Ramos (cell line): ENCODE measurements around the gene SLC20A1.
"Not testable (repeated sequence)": the region's sequence is repeated elsewhere in the genome, so short reads cannot be mapped to it uniquely, and the experiment has no call there.

Source experiments
- in situ Hi-C: fragments of 300-500 bp; cut with MboI; formaldehyde crosslinking; loops from one replicate; pipeline ENCODE4 v1.14.3; 2022; ENCODE audit warnings: low sequenced_read_pairs; ENCODE audit not compliant: unreplicated experiment

SLC20A1 gene

GRCh38 chr2:112645310-112646101, at the start of gene SLC20A1:
Gene SLC20A1 (plus strand): TSS chr2:112645939. CDS start chr2:112646829, 890 bp downstream.
- in situ Hi-C loops: no loop called here

- in situ Hi-C loops: no loop called here
These were observed 48.0 kb upstream of the SLC20A1 start for GRCh38 chr2:112597537-112598322.

- in situ Hi-C loops: loop anchor here (10.0 kb wide), 1 partner anchor 324 kb away; no protein-coding TSS in a partner anchor
These were observed 45.1 kb upstream of the SLC20A1 start for GRCh38 chr2:112600634-112601033.

- in situ Hi-C loops: loop anchor here (10.0 kb wide), 1 partner anchor 323 kb away; no protein-coding TSS in a partner anchor
These were observed 44.0 kb upstream of the SLC20A1 start for GRCh38 chr2:112601754-112602153.

- in situ Hi-C loops: loop anchor here (10.0 kb wide), 1 partner anchor 322 kb away; no protein-coding TSS in a partner anchor
These were observed 42.8 kb upstream of the SLC20A1 start for GRCh38 chr2:112602917-112603316.

GRCh38 chr2:112603731-112604130, 42.0 kb upstream of the SLC20A1 start:
- in situ Hi-C loops: loop anchor here (10.0 kb wide), 1 partner anchor 321 kb away; no protein-coding TSS in a partner anchor

GRCh38 chr2:112604952-112605351, 40.8 kb upstream of the SLC20A1 start:
- in situ Hi-C loops: loop anchor here (10.0 kb wide), 1 partner anchor 320 kb away; no protein-coding TSS in a partner anchor

- in situ Hi-C loops: loop anchor here (10.0 kb wide), 1 partner anchor 319 kb away; no protein-coding TSS in a partner anchor
These were observed 39.8 kb upstream of the SLC20A1 start for GRCh38 chr2:112605926-112606325.

- in situ Hi-C loops: loop anchor here (10.0 kb wide), 1 partner anchor 318 kb away; no protein-coding TSS in a partner anchor
These were observed 39.2 kb upstream of the SLC20A1 start for GRCh38 chr2:112606547-112606946.

GRCh38 chr2:112607680-112608438, 37.9 kb upstream of the SLC20A1 start:
- in situ Hi-C loops: loop anchor here (10.0 kb wide), 1 partner anchor 317 kb away; no protein-coding TSS in a partner anchor

- in situ Hi-C loops: loop anchor here (10.0 kb wide), 1 partner anchor 315 kb away; no protein-coding TSS in a partner anchor
These were observed 36.4 kb upstream of the SLC20A1 start for GRCh38 chr2:112609320-112609719.

GRCh38 chr2:112612283-112612682, 33.5 kb upstream of the SLC20A1 start:
- in situ Hi-C loops: not testable (repeated sequence)

GRCh38 chr2:112614201-112614840, 31.4 kb upstream of the SLC20A1 start:
- in situ Hi-C loops: no loop called here

- in situ Hi-C loops: no loop called here
These were observed 30.7 kb upstream of the SLC20A1 start for GRCh38 chr2:112615051-112615450.

- in situ Hi-C loops: not testable (repeated sequence)
These were observed 29.9 kb upstream of the SLC20A1 start for GRCh38 chr2:112615798-112616197.

GRCh38 chr2:112618383-112618782, 27.4 kb upstream of the SLC20A1 start:
- in situ Hi-C loops: no loop called here

GRCh38 chr2:112621790-112622527, 23.8 kb upstream of the SLC20A1 start:
- in situ Hi-C loops: loop anchor here (5.0 to 10.0 kb wide), 2 partner anchors 100 to 263 kb away; partner anchors contain the start of gene NT5DC4

- in situ Hi-C loops: loop anchor here (5.0 to 10.0 kb wide), 2 partner anchors 100 to 262 kb away; partner anchors contain the start of gene NT5DC4
These were observed 23.2 kb upstream of the SLC20A1 start for GRCh38 chr2:112622528-112622849.
